Naive thymus-derived CD4-positive, alpha-beta T cell (primary cell): Measurements from ENCODE around the gene GSTK1. TPM values are rescaled to one million over a fixed set of nuclear protein-coding genes. Genes with fewer than 3 reads are reported as not detected.
"Not testable (repeated sequence)": the region's sequence is repeated elsewhere in the genome, so short reads cannot be mapped to it uniquely, and the experiment has no call there.

Source experiments
- ATAC-seq: fragments of 150-1000 bp; cut with Tn5 transposase; 2 replicates; pipeline ENCODE4 v1.10.0; 2021; ENCODE audit warnings: mild to moderate bottlenecking, moderate library complexity
- CTCF ChIA-PET: fragments of 350-600 bp; sonication (Branson Sonifier 250); formaldehyde crosslinking; loops from one replicate; lab custom pipeline; 2021; ENCODE audit warnings: antibody characterized with exemption; lab: Charles Lee
- POLR2A ChIA-PET: fragments of 350-600 bp; sonication (Branson Sonifier 250); formaldehyde crosslinking; loops from one replicate; lab custom pipeline; 2021; ENCODE audit warnings: antibody characterized with exemption, inconsistent platforms; lab: Charles Lee
- DNase-seq, 9 donors: peaks; one replicate each; pipeline versions ENCODE4 v3.0.0 to v3.0.0-alpha.2; 2020 to 2022; ENCODE audit warnings: mixed read lengths in 1 of 9
- H3K27ac ChIP-seq: one replicate; pipeline ENCODE4 v1.7.0; 2013; ENCODE audit warnings: mild to moderate bottlenecking, low read depth, low read length, moderate library complexity
- H3K27me3 ChIP-seq, 2 donors: one replicate each; pipeline ENCODE4 v1.7.0; 2013; ENCODE audit warnings: low read length in 2 of 2, mild to moderate bottlenecking in 2 of 2, moderate library complexity in 2 of 2; ENCODE audit not compliant: control insufficient read depth in 2 of 2, insufficient read depth in 2 of 2
- H3K36me3 ChIP-seq, 3 experiments: 1 replicate in 2 of 3; 2 replicates in 1 of 3; pipeline ENCODE4 v1.7.0; 2013; ENCODE audit warnings: low read length in 3 of 3, mild to moderate bottlenecking in 3 of 3, moderate library complexity in 1 of 3; ENCODE audit not compliant: insufficient read depth in 3 of 3, control insufficient read depth in 2 of 3
- H3K4me1 ChIP-seq, 2 donors: one replicate each; pipeline ENCODE4 v1.7.0; 2013; ENCODE audit warnings: low read length in 2 of 2, mild to moderate bottlenecking in 2 of 2, moderate library complexity in 1 of 2; ENCODE audit not compliant: control insufficient read depth in 2 of 2, insufficient read depth in 2 of 2
- H3K4me3 ChIP-seq: 2 replicates; pipeline ENCODE4 v1.7.0; 2013; ENCODE audit warnings: mild to moderate bottlenecking, low read length
- H3K9me3 ChIP-seq, 3 experiments: 1 replicate in 2 of 3; 2 replicates in 1 of 3; pipeline ENCODE4 v1.7.0; 2013; ENCODE audit warnings: low read length in 3 of 3; ENCODE audit not compliant: control insufficient read depth in 2 of 3
- H3K27ac Mint-ChIP-seq, 9 donors: one replicate each; pipeline ENCODE4 v1.8.0; 2020 to 2022; ENCODE audit warnings: mixed read lengths in 9 of 9, mild to moderate bottlenecking in 8 of 9, moderate library complexity in 5 of 9, inconsistent platforms in 2 of 9
- H3K27me3 Mint-ChIP-seq, 5 donors: one replicate each; pipeline ENCODE4 v1.8.0; 2021 to 2022; ENCODE audit warnings: mixed read lengths in 5 of 5, mild to moderate bottlenecking in 1 of 5
- H3K36me3 Mint-ChIP-seq, 5 donors: one replicate each; pipeline ENCODE4 v1.8.0; 2020 to 2022; ENCODE audit warnings: mixed read lengths in 5 of 5, mild to moderate bottlenecking in 3 of 5, inconsistent platforms in 1 of 5
- H3K4me1 Mint-ChIP-seq, 7 donors: one replicate each; pipeline ENCODE4 v1.8.0; 2020 to 2022; ENCODE audit warnings: mixed read lengths in 7 of 7, mild to moderate bottlenecking in 3 of 7, inconsistent platforms in 1 of 7
- H3K4me3 Mint-ChIP-seq, 10 donors: one replicate each; pipeline ENCODE4 v1.8.0; 2020 to 2022; ENCODE audit warnings: mild to moderate bottlenecking in 10 of 10, mixed read lengths in 10 of 10, moderate library complexity in 6 of 10, inconsistent platforms in 2 of 10
- H3K9me3 Mint-ChIP-seq, 11 donors: one replicate each; pipeline ENCODE4 v1.8.0; 2020 to 2022; ENCODE audit warnings: mixed read lengths in 11 of 11, mild to moderate bottlenecking in 4 of 11, inconsistent platforms in 1 of 11, moderate library complexity in 1 of 11
- intact Hi-C, 2 donors: fragments of 100-400 bp; cut with micrococcal nuclease; formaldehyde crosslinking; loops; one replicate each; pipeline ENCODE4 v1.15.1; 2023
- polyA plus RNA-seq, 2 donors: library from polyadenylated mRNA; unstranded; fragments of 300-500 nt; fragmentation: Illumina TruSeq; gene quantifications; one replicate each; pipeline ENCODE4 v1.2.3, GENCODE V29; 2021
- total RNA-seq, 6 experiments: library from RNA in 5 of 6; stranded (reverse) in 5 of 6; gene quantifications; 1 replicate in 5 of 6; 2 replicates in 1 of 6; pipeline ENCODE4 v1.2.3 and lab custom pipeline; 2021 to 2026

Gene GSTK1
- total and polyA plus RNA-seq, 7 experiments from 2014 or later = 253 to 470 (median 326) TPM

DNA sequence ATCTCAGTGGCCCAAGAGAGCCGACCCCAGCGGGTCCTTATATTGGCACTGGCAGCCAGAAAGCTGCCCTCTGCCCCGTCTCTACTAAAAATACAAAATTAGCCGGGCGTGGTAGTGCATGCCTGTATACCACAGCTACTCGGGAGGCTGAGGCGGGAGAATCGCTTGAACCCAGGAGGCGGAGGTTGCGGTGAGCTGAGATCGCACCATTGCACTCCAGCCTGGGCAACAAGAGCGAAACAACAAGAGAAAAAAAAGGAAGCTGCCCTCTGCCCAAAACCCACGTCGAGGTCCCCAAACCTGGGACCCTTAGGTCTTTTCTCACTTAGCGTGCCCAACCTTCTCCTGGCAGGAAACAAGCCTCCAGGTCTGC is 941 bp downstream of the GSTK1 start:
- peaks cover 0 to 32% (median 13%) of the 10 kb centered on the region in 3 experiments for H3K36me3 ChIP-seq
- Mint-ChIP-seq H3K4me1 (peaks cover 33 to 88% (median 64%) of the 10 kb centered on the region in 7 donors), H3K27ac (peak overlapping the region; percentile 76 to 99 (median 97)), H3K36me3 (peaks cover 13 to 48% (median 22%) of the 10 kb centered on the region in 5 donors), H3K4me3 (peak overlapping the region; percentile 93 to 99 (median 97))
- peaks cover 27 to 34% of the 10 kb centered on the region in 2 donors for H3K4me1 ChIP-seq
- ChIA-PET CTCF (interaction anchor here (0.7 to 9.1 kb wide), 8 partner anchors 12 to 112 kb away, joined by 3 to 72 read pairs (median 5); partner anchors contain the start of gene CASP2), POLR2A (interaction anchor here (0.6 to 8.0 kb wide), 9 partner anchors 13 to 155 kb away, joined by 4 to 129 read pairs (median 9); partner anchors contain the start of gene CASP2)
- H3K9me3 ChIP-seq, ATAC-seq, H3K27me3 ChIP-seq, H3K27me3 Mint-ChIP-seq, DNase-seq, H3K9me3 Mint-ChIP-seq: not testable (repeated sequence)
- intact Hi-C loops = loop anchor here in 1 of 2 donors (1.0 kb wide), 1 partner anchor 8 kb away; no protein-coding TSS in a partner anchor
- H3K4me3 ChIP-seq = peak overlapping the region; percentile 90
- peak overlapping the region; percentile 84 for H3K27ac ChIP-seq

DNA sequence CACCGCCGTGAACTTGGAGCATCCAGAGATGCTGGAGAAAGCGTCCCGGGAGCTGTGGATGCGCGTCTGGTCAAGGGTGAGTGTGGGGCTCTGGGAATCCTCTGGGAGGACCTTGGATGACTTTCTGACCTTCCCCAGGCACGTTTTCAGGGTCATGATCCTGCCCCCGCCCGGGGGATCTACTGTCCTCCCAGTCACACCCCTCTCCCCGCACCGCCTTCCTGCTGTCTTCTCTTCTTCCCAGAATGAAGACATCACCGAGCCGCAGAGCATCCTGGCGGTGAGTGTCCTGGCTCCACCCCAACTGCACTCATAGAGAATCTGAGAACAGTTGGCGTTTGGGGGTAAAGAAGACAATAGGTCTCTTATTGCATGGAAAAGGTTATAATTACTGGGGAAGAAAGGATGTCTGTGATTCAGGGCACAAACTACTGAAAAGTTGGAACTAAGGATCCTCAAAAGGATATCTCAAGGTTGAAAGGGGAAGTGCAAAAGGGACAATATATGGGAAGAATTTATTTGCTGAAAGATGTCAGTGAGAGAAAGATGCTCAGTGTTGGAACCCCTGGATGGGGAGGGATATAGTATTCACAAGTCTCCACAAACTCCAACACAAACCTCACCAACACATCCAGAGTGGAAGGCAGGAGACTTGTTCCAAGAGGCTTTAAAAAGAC is 1.9 kb downstream of the GSTK1 start:
- Histone ChIP-seq H3K27me3 (no peaks in the 10 kb centered on the region), H3K27ac (peak overlapping the region; percentile 84), H3K4me3 (peak overlapping the region; percentile 90), H3K36me3 (peaks cover 0 to 40% (median 13%) of the 10 kb centered on the region in 3 experiments), H3K9me3 (no peaks in the 10 kb centered on the region), H3K4me1 (peaks cover 23 to 27% of the 10 kb centered on the region in 2 donors)
- Mint-ChIP-seq H3K9me3 (peaks cover 0 to 4% (median 0%) of the 10 kb centered on the region in 11 donors), H3K4me1 (peaks cover 30 to 88% (median 62%) of the 10 kb centered on the region in 7 donors), H3K27ac (peak overlapping the region; percentile 12 to 99 (median 97)), H3K27me3 (no peaks in the 10 kb centered on the region), H3K36me3 (peaks cover 15 to 57% (median 28%) of the 10 kb centered on the region in 5 donors), H3K4me3 (peak overlapping the region; percentile 93 to 99 (median 97))
- ChIA-PET POLR2A (interaction anchor here (0.7 to 8.0 kb wide), 6 partner anchors 12 to 31 kb away, joined by 4 to 129 read pairs (median 34); partner anchors contain the start of gene CASP2), CTCF (interaction anchor here (0.6 to 9.1 kb wide), 5 partner anchors 14 to 299 kb away, joined by 3 to 72 read pairs (median 4); no protein-coding TSS in a partner anchor)
- intact Hi-C loops = no loop called here
- DNase-seq = no peak
- ATAC-seq = no peak

GRCh38 chr7:143269251-143269650 is 6.0 kb downstream of the GSTK1 start:
- H3K27ac Mint-ChIP-seq = peak overlapping the region in 8 of 9 donors; percentile 5 to 99 (median 80)
- peaks cover 16 to 55% (median 25%) of the 10 kb centered on the region in 5 donors for H3K36me3 Mint-ChIP-seq
- no peak for ATAC-seq
- peaks cover 20 to 61% (median 37%) of the 10 kb centered on the region in 7 donors for H3K4me1 Mint-ChIP-seq
- peaks cover 0 to 32% (median 13%) of the 10 kb centered on the region in 3 experiments for H3K36me3 ChIP-seq
- peaks cover 14 to 18% of the 10 kb centered on the region in 2 donors for H3K4me1 ChIP-seq
- H3K27me3 Mint-ChIP-seq = no peaks in the 10 kb centered on the region
- intact Hi-C loops = no loop called here
- POLR2A ChIA-PET = interaction anchor here (0.8 to 1.6 kb wide), 4 partner anchors 10 to 29 kb away, joined by 3 to 4 read pairs (median 3); partner anchors contain the start of gene CASP2
- H3K27me3 ChIP-seq = no peaks in the 10 kb centered on the region
- H3K4me3 Mint-ChIP-seq = no peak overlapping the region
- CTCF ChIA-PET = interaction anchor here (0.7 to 1.4 kb wide), 2 partner anchors 29 to 140 kb away, joined by 3 read pairs; no protein-coding TSS in a partner anchor
- peaks cover 0 to 1% (median 0%) of the 10 kb centered on the region in 11 donors for H3K9me3 Mint-ChIP-seq
- H3K4me3 ChIP-seq = no peak overlapping the region
- H3K9me3 ChIP-seq = no peaks in the 10 kb centered on the region
- DNase-seq = no peak
- no peak overlapping the region for H3K27ac ChIP-seq

DNA sequence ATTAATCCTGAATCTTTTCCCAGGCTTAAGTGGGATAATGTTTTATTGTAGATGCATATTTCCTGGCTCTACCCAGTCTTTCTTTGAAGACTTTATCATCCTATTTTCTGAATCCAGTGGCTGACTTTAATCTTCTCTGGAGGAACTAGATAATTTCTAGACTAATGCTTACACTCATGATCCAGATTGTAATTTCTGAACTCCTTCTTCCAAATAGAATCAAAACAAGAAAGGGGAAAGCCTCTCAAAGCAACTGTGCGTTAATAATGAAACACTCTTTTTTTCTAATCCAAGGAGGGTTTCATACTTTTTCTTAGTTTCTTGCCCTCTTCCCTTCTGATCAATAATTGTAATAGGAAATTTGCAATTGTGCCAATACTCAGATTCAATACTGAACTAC is 8.0 kb downstream of the GSTK1 start:
- H3K27me3 ChIP-seq = no peaks in the 10 kb centered on the region
- peaks cover 0 to 32% (median 8%) of the 10 kb centered on the region in 3 experiments for H3K36me3 ChIP-seq
- ChIA-PET CTCF (interaction anchor here (0.8 kb wide), 1 partner anchor 28 kb away, joined by 3 read pairs; no protein-coding TSS in a partner anchor), POLR2A (interaction anchor here (0.7 to 2.0 kb wide), 6 partner anchors 11 to 473 kb away, joined by 3 to 5 read pairs (median 4); partner anchors contain the start of gene CASP2)
- no peak for ATAC-seq
- Mint-ChIP-seq H3K4me1 (peaks cover 3 to 42% (median 20%) of the 10 kb centered on the region in 7 donors), H3K36me3 (peaks cover 6 to 40% (median 18%) of the 10 kb centered on the region in 5 donors), H3K9me3 (peaks cover 0 to 1% (median 0%) of the 10 kb centered on the region in 11 donors), H3K27me3 (no peaks in the 10 kb centered on the region), H3K27ac (peak overlapping the region in 5 of 9 donors; percentile 14 to 74 (median 56)), H3K4me3 (no peak overlapping the region)
- no peak for DNase-seq
- intact Hi-C loops = no loop called here
- H3K4me1 ChIP-seq = peaks cover 0 to 3% of the 10 kb centered on the region in 2 donors
- no peak overlapping the region for H3K4me3 ChIP-seq
- H3K27ac ChIP-seq = no peak overlapping the region
- no peaks in the 10 kb centered on the region for H3K9me3 ChIP-seq

DNA sequence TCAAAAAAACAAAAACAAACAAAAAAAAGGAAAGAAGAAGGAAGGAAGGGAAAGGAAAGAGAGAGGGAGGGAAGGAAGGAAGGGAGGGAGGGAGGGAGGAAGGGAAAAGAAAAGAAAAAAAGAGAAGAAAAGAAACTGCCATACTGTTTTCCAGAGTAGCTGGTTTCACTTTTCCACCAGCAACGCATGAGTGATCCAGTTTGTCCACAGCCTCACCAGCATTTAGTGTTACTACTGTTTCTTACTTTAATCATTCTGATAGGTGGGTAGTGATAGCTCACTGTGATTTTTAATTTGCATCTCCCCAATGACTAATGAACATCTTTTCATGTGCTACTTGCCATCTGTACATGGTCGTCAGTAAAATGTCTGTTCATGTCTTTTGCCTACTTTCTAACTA is 9.6 kb downstream of the GSTK1 start:
- ChIA-PET CTCF (interaction anchor here (0.9 to 1.1 kb wide), 2 partner anchors 27 to 32 kb away, joined by 3 to 4 read pairs; no protein-coding TSS in a partner anchor), POLR2A (interaction anchor here (0.8 to 10.4 kb wide), 4 partner anchors 9 to 137 kb away, joined by 3 to 115 read pairs (median 4); partner anchors contain the start of genes CASP2 and GSTK1)
- ATAC-seq (no peak), DNase-seq (no peak)
- H3K27me3 Mint-ChIP-seq = no peaks in the 10 kb centered on the region
- H3K4me1 ChIP-seq = no peaks in the 10 kb centered on the region
- intact Hi-C loops = loop anchor here in 1 of 2 donors (1.0 kb wide), 1 partner anchor 9 kb away; no protein-coding TSS in a partner anchor
- no peak overlapping the region for H3K4me3 Mint-ChIP-seq
- H3K27me3 ChIP-seq = no peaks in the 10 kb centered on the region
- H3K9me3 ChIP-seq = no peaks in the 10 kb centered on the region
- peaks cover 0 to 21% (median 2%) of the 10 kb centered on the region in 3 experiments for H3K36me3 ChIP-seq
- H3K4me1 Mint-ChIP-seq = peaks cover 0 to 29% (median 14%) of the 10 kb centered on the region in 7 donors
- peak overlapping the region in 4 of 9 donors; percentile 28 to 74 (median 54) for H3K27ac Mint-ChIP-seq
- peaks cover 0 to 1% (median 0%) of the 10 kb centered on the region in 11 donors for H3K9me3 Mint-ChIP-seq
- H3K36me3 Mint-ChIP-seq = peaks cover 4 to 32% (median 17%) of the 10 kb centered on the region in 5 donors
- H3K27ac ChIP-seq = no peak overlapping the region
- no peak overlapping the region for H3K4me3 ChIP-seq
